ENCODE measurements around the gene FAT1.
A peak's percentile ranks its signal among the peaks of the same experiment; 100 is the strongest.

The FAT1 gene

GRCh38 chr4:186606591-186606992, 117.1 kb downstream of the FAT1 start:
- Histone ChIP-seq H3K4me3 (ENCODE audit: low read depth, low read length) (no peak overlapping the region), H3K36me3 (ENCODE audit: control insufficient read depth in 2 of 2, insufficient read depth in 1 of 2, low read length in 2 of 2) (peaks cover 25 to 89% of the 10 kb centered on the region in 2 experiments), H3K27ac (ENCODE audit: extremely low read depth, low read depth, low read length) (no peak overlapping the region), H3K9me3 (ENCODE audit: control insufficient read depth, insufficient read depth, low read depth, low read length) (no peaks in the 10 kb centered on the region), H3K4me1 (ENCODE audit: control insufficient read depth, insufficient read depth, low read length) (no peaks in the 10 kb centered on the region; the same call in 1 of the 2 replicates)
- ChIA-PET POLR2A (interaction anchor here (1.1 kb wide), 1 partner anchor 79 kb away, joined by 3 read pairs; no protein-coding TSS in a partner anchor), CTCF (interaction anchor here (0.6 kb wide), 1 partner anchor 103 kb away, joined by 3 read pairs; no protein-coding TSS in a partner anchor)
- TF ChIP-seq KLF10 (tag by site-specific recombination; IDR thresholded peaks at IDR 0.05) (no peak), ZNF239 (tag by site-specific recombination; IDR thresholded peaks at IDR 0.05) (no peak), EGR2 (tag by site-specific recombination; IDR thresholded peaks at IDR 0.05; ENCODE audit: low read depth) (0 out of 2 replicates have a peak, but pooled peaks have one; percentile 26), ZBTB26 (tag by site-specific recombination; optimal IDR thresholded peaks at IDR 0.05) (no peak)

DNA sequence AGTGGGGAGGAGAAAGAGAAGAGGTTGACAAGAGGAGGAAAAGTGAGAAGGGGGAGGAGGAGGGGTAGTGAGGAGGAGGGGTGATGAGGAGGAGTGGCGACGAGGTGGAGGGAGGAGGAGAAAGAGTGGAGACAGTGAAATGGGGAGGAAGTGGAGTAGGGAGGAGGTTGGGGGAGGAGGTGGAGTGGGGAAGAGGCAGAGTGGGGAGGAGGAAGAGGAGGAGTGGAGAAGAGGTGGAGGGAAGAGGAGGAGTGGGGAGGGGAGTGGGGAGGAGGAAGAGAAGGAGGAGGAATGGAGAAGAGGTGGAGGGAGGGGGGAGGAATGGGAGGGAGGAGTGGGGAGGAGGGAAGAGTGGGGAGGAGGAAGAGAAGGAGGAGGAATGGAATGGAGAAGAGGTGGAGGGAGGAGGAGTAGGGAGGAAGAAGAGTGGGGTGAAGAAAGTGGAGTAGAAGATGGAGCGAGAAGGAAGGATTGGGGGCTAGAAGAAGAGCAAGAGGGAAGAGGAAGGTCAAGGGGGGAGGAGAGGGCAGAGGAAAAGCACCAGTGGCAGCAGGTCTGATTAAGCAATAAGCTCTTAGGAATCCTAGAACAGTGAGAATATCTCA, 118.3 kb downstream of the FAT1 start:
- no peak overlapping the region for H3K4me3 ChIP-seq (ENCODE audit: low read depth, low read length)
- TF ChIP-seq ZNF621 (tag by site-specific recombination; IDR thresholded peaks at IDR 0.05) (no peak), ZBTB6 (tag by site-specific recombination; IDR thresholded peaks at IDR 0.05) (no peak), ZNF658 (tag by site-specific recombination; IDR thresholded peaks at IDR 0.05) (no peak), EGR2 (tag by site-specific recombination; IDR thresholded peaks at IDR 0.05; ENCODE audit: low read depth) (peak; percentile 93), ZNF530 (tag by site-specific recombination; IDR thresholded peaks at IDR 0.05; ENCODE audit: low read depth) (no peak), ZNF426 (tag by site-specific recombination; IDR thresholded peaks at IDR 0.05) (no peak), ZFHX2 (tag by site-specific recombination; conservative IDR thresholded peaks at IDR 0.05) (peak; percentile 71), ZNF155 (tag by site-specific recombination; IDR thresholded peaks at IDR 0.05) (no peak)
- no peak overlapping the region for H3K27ac ChIP-seq (ENCODE audit: extremely low read depth, low read depth, low read length)
- ChIA-PET CTCF (no interaction called here), POLR2A (no interaction called here)
- no peaks in the 10 kb centered on the region; the same call in 1 of the 2 replicates for H3K4me1 ChIP-seq (ENCODE audit: control insufficient read depth, insufficient read depth, low read length)
- H3K36me3 ChIP-seq (ENCODE audit: control insufficient read depth in 2 of 2, insufficient read depth in 1 of 2, low read length in 2 of 2), result peaks cover 35 to 90% of the 10 kb centered on the region in 2 experiments
- H3K9me3 ChIP-seq (ENCODE audit: control insufficient read depth, insufficient read depth, low read depth, low read length), result no peaks in the 10 kb centered on the region

DNA sequence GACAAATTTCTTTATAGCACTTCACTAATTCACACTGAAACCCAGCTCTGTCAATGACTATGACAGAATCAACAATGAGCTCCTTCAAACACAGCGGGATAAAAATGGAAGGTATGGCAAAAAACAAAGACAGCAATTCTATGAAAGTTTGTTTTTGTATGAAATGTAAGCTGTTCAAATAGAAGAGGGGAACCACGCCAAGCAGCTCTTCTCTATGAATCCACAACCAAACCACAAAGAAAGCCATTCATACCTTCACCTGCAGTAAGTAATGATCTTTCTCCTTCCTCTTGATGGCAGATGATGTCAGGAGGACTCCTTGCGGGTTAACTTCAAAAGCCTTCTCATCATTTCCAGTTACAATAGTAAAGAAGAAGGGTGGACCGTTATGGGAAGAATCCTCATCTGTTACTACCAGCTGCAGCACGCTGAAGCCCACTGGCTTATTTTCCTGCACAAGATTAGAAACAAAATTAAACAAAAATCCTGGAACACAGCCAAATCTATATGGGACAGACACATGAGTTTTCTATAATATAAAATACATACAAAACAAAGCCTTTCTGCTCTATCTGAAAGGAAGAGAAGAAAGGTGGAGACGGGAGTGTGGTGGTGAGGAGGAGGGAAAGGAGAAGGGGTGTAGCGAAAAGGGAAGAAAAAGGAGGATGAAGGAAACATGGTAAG, 119.4 kb downstream of the FAT1 start:
- Histone ChIP-seq H3K4me1 (ENCODE audit: control insufficient read depth, insufficient read depth, low read length) (no peaks in the 10 kb centered on the region; the same call in 1 of the 2 replicates), H3K27ac (ENCODE audit: extremely low read depth, low read depth, low read length) (no peak overlapping the region), H3K9me3 (ENCODE audit: control insufficient read depth, insufficient read depth, low read depth, low read length) (no peaks in the 10 kb centered on the region), H3K36me3 (ENCODE audit: control insufficient read depth in 2 of 2, insufficient read depth in 1 of 2, low read length in 2 of 2) (peaks cover 37 to 92% of the 10 kb centered on the region in 2 experiments), H3K4me3 (ENCODE audit: low read depth, low read length) (no peak overlapping the region)
- no peak for TF ChIP-seq ZNF558 (tag by site-specific recombination; IDR thresholded peaks at IDR 0.05)
- TF ChIP-seq ZNF302 (tag by site-specific recombination; IDR thresholded peaks at IDR 0.05; ENCODE audit: low read depth), result no peak
- TF ChIP-seq MYNN (tag by site-specific recombination; IDR thresholded peaks at IDR 0.05; ENCODE audit: borderline replicate concordance), result no peak
- no peak for TF ChIP-seq ZNF837 (tag by site-specific recombination; IDR thresholded peaks at IDR 0.05)
- TF ChIP-seq ZXDB (tag by site-specific recombination; IDR thresholded peaks at IDR 0.05), result no peak
- no peak for TF ChIP-seq ZNF10 (tag by site-specific recombination; IDR thresholded peaks at IDR 0.05)
- no peak for TF ChIP-seq SP3 (tag by site-specific recombination; IDR thresholded peaks at IDR 0.05)
- TF ChIP-seq KLF8 (tag by site-specific recombination; IDR thresholded peaks at IDR 0.05), result no peak
- TF ChIP-seq GFI1B (tag by site-specific recombination; IDR thresholded peaks at IDR 0.05), result no peak
- no peak for TF ChIP-seq ZNF544 (tag by site-specific recombination; IDR thresholded peaks at IDR 0.05)
- TF ChIP-seq BCL11B (tag by site-specific recombination; IDR thresholded peaks at IDR 0.05; ENCODE audit: low read depth), result no peak
- TF ChIP-seq, protein P1, sequence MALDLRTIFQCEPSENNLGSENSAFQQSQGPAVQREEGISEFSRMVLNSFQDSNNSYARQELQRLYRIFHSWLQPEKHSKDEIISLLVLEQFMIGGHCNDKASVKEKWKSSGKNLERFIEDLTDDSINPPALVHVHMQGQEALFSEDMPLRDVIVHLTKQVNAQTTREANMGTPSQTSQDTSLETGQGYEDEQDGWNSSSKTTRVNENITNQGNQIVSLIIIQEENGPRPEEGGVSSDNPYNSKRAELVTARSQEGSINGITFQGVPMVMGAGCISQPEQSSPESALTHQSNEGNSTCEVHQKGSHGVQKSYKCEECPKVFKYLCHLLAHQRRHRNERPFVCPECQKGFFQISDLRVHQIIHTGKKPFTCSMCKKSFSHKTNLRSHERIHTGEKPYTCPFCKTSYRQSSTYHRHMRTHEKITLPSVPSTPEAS (tag by site-specific recombination; IDR thresholded peaks at IDR 0.05), result no peak
- TF ChIP-seq MZF1 (tag by site-specific recombination; IDR thresholded peaks at IDR 0.05; ENCODE audit: borderline replicate concordance), result no peak
- POLR2A ChIA-PET, result no interaction called here
- CTCF ChIA-PET, result interaction anchor here (0.7 to 1.2 kb wide), 2 partner anchors 17 to 62 kb away, joined by 4 to 7 read pairs; no protein-coding TSS in a partner anchor
